PC-3 (cell line): Measurements from ENCODE around the gene ACADS. TPM values are rescaled to one million over a fixed set of nuclear protein-coding genes. Genes with fewer than 3 reads are reported as not detected.

Experiments used
- ATAC-seq: fragments of 200-7000 bp; cut with Tn5 transposase; 2 replicates; pipeline ENCODE4 v1.9.1; 2020; ENCODE audit warnings: mild to moderate bottlenecking, moderate library complexity
- BruUV-seq: library from RNA; stranded (reverse); fragments of 400-500 nt; replicated peaks from 2 replicates; lab custom pipeline; 2021; lab: Mats Ljungman, UMichigan
- CTCF ChIA-PET: fragments of 300-600 bp; sonication (Branson Sonifier 250); formaldehyde crosslinking; loops from one replicate; lab custom pipeline; 2022; ENCODE audit warnings: antibody characterized with exemption; lab: Charles Lee
- POLR2A ChIA-PET: fragments of 300-600 bp; sonication (Branson Sonifier 250); formaldehyde crosslinking; loops from one replicate; lab custom pipeline; 2022; ENCODE audit warnings: antibody characterized with exemption; ENCODE audit not compliant: unreplicated experiment; lab: Charles Lee
- DNase-seq: peaks from one replicate; pipeline ENCODE4 v3.0.0-alpha.2; 2015
- H2AFZ ChIP-seq: fragments of 300-600 bp; sonication (generic); 2 replicates; pipeline ENCODE4 v1.6.0; 2016; ENCODE audit warnings: antibody characterized with exemption, low read length
- H3F3A ChIP-seq: fragments of 300-600 bp; sonication (generic); one replicate; pipeline ENCODE4 v1.6.0; 2017; ENCODE audit warnings: antibody characterized with exemption, low read length, control low read depth, mild to moderate bottlenecking; ENCODE audit not compliant: unreplicated experiment
- H3K27ac ChIP-seq: fragments of 300-600 bp; sonication (generic); 2 replicates; pipeline ENCODE4 v1.5.1; 2016; ENCODE audit warnings: mild to moderate bottlenecking, low read length
- H3K27me3 ChIP-seq: fragments of 300-600 bp; sonication (generic); 2 replicates; pipeline ENCODE4 v1.6.1; 2016; ENCODE audit warnings: low read length, mixed read lengths
- H3K36me3 ChIP-seq: fragments of 300-600 bp; sonication (generic); 2 replicates; pipeline ENCODE4 v1.6.1; 2016; ENCODE audit warnings: low read depth, mixed run types, low read length, mixed read lengths
- H3K4me1 ChIP-seq: fragments of 300-600 bp; sonication (generic); 2 replicates; pipeline ENCODE4 v1.5.1; 2016; ENCODE audit warnings: low read length; ENCODE audit not compliant: insufficient read depth
- H3K4me2 ChIP-seq: fragments of 300-600 bp; sonication (generic); 2 replicates; pipeline ENCODE4 v1.6.0; 2016; ENCODE audit warnings: low read length
- H3K4me3 ChIP-seq: fragments of 300-600 bp; sonication (generic); 2 replicates; pipeline ENCODE4 v1.5.1; 2016; ENCODE audit warnings: mild to moderate bottlenecking, low read length, mixed read lengths
- H3K79me2 ChIP-seq: fragments of 300-600 bp; sonication (generic); 2 replicates; pipeline ENCODE4 v1.6.1; 2017; ENCODE audit warnings: low read length, mixed read lengths
- H3K9ac ChIP-seq: fragments of 300-600 bp; sonication (generic); 2 replicates; pipeline ENCODE4 v1.6.0; 2016; ENCODE audit warnings: mild to moderate bottlenecking, low read length
- H3K9me2 ChIP-seq: fragments of 300-600 bp; sonication (generic); replicated peaks from 2 replicates; pipeline ENCODE4 v1.6.1; 2016; ENCODE audit warnings: mixed run types, low read length, mixed read lengths
- H3K9me3 ChIP-seq: fragments of 300-600 bp; sonication (generic); 2 replicates; pipeline ENCODE4 v1.6.1; 2016; ENCODE audit warnings: low read length, mixed read lengths
- H4K20me1 ChIP-seq: fragments of 300-600 bp; sonication (generic); 2 replicates; pipeline ENCODE4 v1.6.1; 2016; ENCODE audit warnings: low read length, mixed read lengths
- CTCF ChIP-seq: fragments of 300-600 bp; sonication (generic); conservative IDR thresholded peaks from 2 replicates; pipeline ENCODE4 v1.5.1; 2017; ENCODE audit warnings: antibody characterized with exemption, low read depth, mild to moderate bottlenecking, low read length
- EZH2 ChIP-seq: fragments of 300-600 bp; sonication (generic); IDR thresholded peaks from one replicate; pipeline ENCODE4 v1.6.1; 2017; ENCODE audit warnings: antibody characterized with exemption, mild to moderate bottlenecking, low read length; ENCODE audit not compliant: unreplicated experiment
- EZH2phosphoT487 ChIP-seq: fragments of 300-600 bp; sonication (generic); IDR thresholded peaks from 2 replicates; pipeline ENCODE4 v1.6.1; 2018; ENCODE audit warnings: mild to moderate bottlenecking, antibody characterized with exemption, low read length, borderline replicate concordance
- intact Hi-C: fragments of 100-400 bp; cut with micrococcal nuclease; formaldehyde crosslinking; loops from 2 replicates; pipeline ENCODE4 v1.9.0; 2023
- total RNA-seq: library from RNA; depleted of rRNA; stranded (reverse); fragments of >200 nt; gene quantifications from 2 replicates; pipeline ENCODE4 v1.2.3, GENCODE V29; 2014

The ACADS gene
- total RNA-seq, 1 experiment from 2014 or later = 19.6 TPM

GRCh38 chr12:120700886-120701285 lies 24.7 kb upstream of the ACADS start:
- no peaks in the 10 kb centered on the region for H4K20me1 ChIP-seq
- BruUV-seq = no TSS peak
- H3K4me3 ChIP-seq = no peak overlapping the region
- no peak overlapping the region for H3K9ac ChIP-seq
- ChIA-PET POLR2A (no interaction called here), CTCF (no interaction called here)
- no peaks in the 10 kb centered on the region for H3F3A ChIP-seq
- intact Hi-C loops = no loop called here
- H2AFZ ChIP-seq = no peak overlapping the region
- H3K27ac ChIP-seq = no peak overlapping the region
- H3K4me2 ChIP-seq = no peak overlapping the region
- no peak for DNase-seq
- H3K9me2 ChIP-seq = no peaks in the 10 kb centered on the region
- ATAC-seq = no peak
- TF ChIP-seq EZH2phosphoT487 = no peak
- TF ChIP-seq CTCF = no peak
- no peak for TF ChIP-seq EZH2
- no peaks in the 10 kb centered on the region for H3K9me3 ChIP-seq
- no peaks in the 10 kb centered on the region for H3K27me3 ChIP-seq
- H3K36me3 ChIP-seq = peaks cover 67% of the 10 kb centered on the region
- 0 out of 2 replicates have a peak, but pooled peaks cover 5% of the 10 kb centered on the region for H3K4me1 ChIP-seq
- H3K79me2 ChIP-seq = no peaks in the 10 kb centered on the region

- H3F3A ChIP-seq = no peaks in the 10 kb centered on the region
- no TSS peak for BruUV-seq
- 0 out of 2 replicates have a peak, but pooled peaks cover 8% of the 10 kb centered on the region for H3K4me1 ChIP-seq
- H3K27me3 ChIP-seq = no peaks in the 10 kb centered on the region
- DNase-seq = no peak
- no peak overlapping the region for H2AFZ ChIP-seq
- no peak overlapping the region for H3K4me3 ChIP-seq
- TF ChIP-seq EZH2 = no peak
- TF ChIP-seq CTCF = no peak
- TF ChIP-seq EZH2phosphoT487 = no peak
- no peak overlapping the region for H3K4me2 ChIP-seq
- H3K9me3 ChIP-seq = no peaks in the 10 kb centered on the region
- ChIA-PET CTCF (no interaction called here), POLR2A (no interaction called here)
- intact Hi-C loops = no loop called here
- H4K20me1 ChIP-seq = no peaks in the 10 kb centered on the region
- H3K27ac ChIP-seq = no peak overlapping the region
- H3K9ac ChIP-seq = no peak overlapping the region
- peaks cover 51% of the 10 kb centered on the region for H3K36me3 ChIP-seq
- no peak for ATAC-seq
- H3K79me2 ChIP-seq = no peaks in the 10 kb centered on the region
- H3K9me2 ChIP-seq = no peaks in the 10 kb centered on the region
These were observed 23.0 kb upstream of the ACADS start for GRCh38 chr12:120702637-120703036.

DNA sequence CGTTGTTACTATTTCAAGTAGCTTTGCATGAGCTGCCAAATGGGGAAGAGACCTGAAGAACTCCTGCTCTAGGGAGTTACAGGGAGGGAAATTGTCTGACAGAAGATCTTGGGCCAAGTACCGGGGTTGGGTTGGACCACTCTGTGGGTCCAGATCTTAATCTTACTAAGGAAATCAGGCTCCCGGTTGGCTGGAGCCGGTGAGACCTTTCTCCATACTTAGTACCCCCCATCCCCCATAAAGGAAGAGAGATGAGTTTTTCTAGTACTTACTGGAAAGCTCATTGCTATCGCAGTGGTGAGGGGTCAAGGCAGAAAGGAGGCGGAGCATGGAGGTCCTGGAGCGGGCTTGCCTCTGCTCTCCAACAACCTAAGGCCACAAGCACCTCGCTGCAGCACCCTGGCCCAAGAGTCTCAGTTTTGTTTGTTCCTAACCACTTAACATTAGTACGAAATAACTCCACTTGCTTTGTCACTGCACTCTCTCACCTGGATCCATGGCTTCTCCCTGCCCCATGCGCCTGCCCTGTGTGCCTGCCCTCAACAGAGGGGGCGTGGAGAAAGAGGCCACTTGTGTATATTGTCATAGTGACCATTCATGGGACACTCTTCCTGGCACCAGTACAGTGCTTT lies 22.2 kb upstream of the ACADS start:
- Histone ChIP-seq H3K9me3 (no peaks in the 10 kb centered on the region), H3K4me3 (no peak overlapping the region), H3K27me3 (no peaks in the 10 kb centered on the region), H4K20me1 (no peaks in the 10 kb centered on the region), H3F3A (no peaks in the 10 kb centered on the region), H3K36me3 (peaks cover 44% of the 10 kb centered on the region), H3K9me2 (no peaks in the 10 kb centered on the region), H2AFZ (no peak overlapping the region), H3K27ac (no peak overlapping the region), H3K4me1 (0 out of 2 replicates have a peak, but pooled peaks cover 8% of the 10 kb centered on the region), H3K9ac (no peak overlapping the region), H3K79me2 (no peaks in the 10 kb centered on the region), H3K4me2 (no peak overlapping the region)
- DNase-seq = no peak
- no TSS peak for BruUV-seq
- TF ChIP-seq CTCF (no peak), EZH2 (no peak), EZH2phosphoT487 (no peak)
- ChIA-PET CTCF (no interaction called here), POLR2A (no interaction called here)
- ATAC-seq = no peak
- intact Hi-C loops = no loop called here
